Muscle layer of colon (tissue), 2 donors: ENCODE data around the gene ANKS3.

Source experiments
- H3K27ac ChIP-seq: one replicate; pipeline ENCODE4 v1.7.0; 2013; ENCODE audit warnings: low read depth, mild to moderate bottlenecking, low read length, moderate library complexity
- H3K27me3 ChIP-seq, 2 donors: one replicate each; pipeline ENCODE4 v1.7.0; 2013; ENCODE audit warnings: low read length in 2 of 2, mild to moderate bottlenecking in 2 of 2; ENCODE audit not compliant: insufficient read depth in 2 of 2, control insufficient read depth in 1 of 2
- H3K36me3 ChIP-seq: one replicate; pipeline ENCODE4 v1.7.0; 2013; ENCODE audit warnings: mild to moderate bottlenecking, low read length; ENCODE audit not compliant: insufficient read depth
- H3K4me1 ChIP-seq: one replicate; pipeline ENCODE4 v1.7.0; 2013; ENCODE audit warnings: mild to moderate bottlenecking, low read length; ENCODE audit not compliant: insufficient read depth
- H3K4me3 ChIP-seq, 2 donors: one replicate each; pipeline ENCODE4 v1.7.0; 2013; ENCODE audit warnings: low read length in 2 of 2, low read depth in 1 of 2, mild to moderate bottlenecking in 1 of 2, moderate library complexity in 1 of 2
- H3K9ac ChIP-seq: one replicate; pipeline ENCODE4 v1.7.0; 2013; ENCODE audit warnings: low read length
- H3K9me3 ChIP-seq: one replicate; pipeline ENCODE4 v1.7.0; 2013; ENCODE audit warnings: mild to moderate bottlenecking, low read length
- donor health status: abdominal sarcoma.
- donor health status: Adenocarcinoma of cecum.

Gene ANKS3

DNA sequence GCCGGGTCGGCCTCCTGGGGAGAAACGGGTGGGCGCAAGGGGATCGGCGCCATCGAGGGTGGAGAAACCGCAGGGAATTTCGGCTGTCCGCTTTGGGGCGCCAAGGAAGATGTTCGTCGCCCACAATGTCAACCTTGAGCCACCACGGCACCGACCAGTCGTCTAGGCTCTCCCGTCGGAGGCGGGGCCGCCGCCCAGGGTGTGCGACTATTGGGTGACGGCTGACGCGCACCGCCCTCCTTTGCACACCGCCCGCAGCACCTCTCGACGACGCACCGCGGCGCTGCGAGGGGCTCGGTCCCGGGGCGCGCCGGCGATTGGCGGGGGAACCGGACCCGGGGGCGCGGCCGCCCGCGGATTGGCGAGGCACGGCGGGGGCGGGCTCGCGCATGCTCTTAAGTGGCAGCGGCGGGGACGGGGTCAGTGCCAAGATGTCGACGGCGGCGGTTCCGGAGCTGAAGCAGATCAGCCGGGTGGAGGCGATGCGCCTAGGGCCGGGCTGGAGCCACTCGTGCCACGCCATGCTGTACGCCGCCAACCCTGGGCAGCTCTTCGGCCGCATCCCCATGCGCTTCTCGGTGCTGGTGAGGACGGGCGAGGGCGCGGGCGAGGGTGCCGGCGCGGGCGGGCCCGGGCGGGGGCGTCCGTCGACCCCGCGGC lies 40.6 kb downstream of the ANKS3 start, which contains the start of gene NUDT16L1:
TSS of gene NUDT16L1 (plus strand) at position 267 of the 660 bp plus-strand sequence. CDS start at position 432, 165 bp downstream.
- Histone ChIP-seq H3K9me3 (no peaks in the 10 kb centered on the region), H3K27ac (peak within 1 kb of the TSS; percentile 90), H3K36me3 (peaks cover 21% of the 10 kb centered on the region), H3K4me1 (peaks cover 20% of the 10 kb centered on the region), H3K4me3 (peak within 1 kb of the TSS; percentile 66 to 75), H3K9ac (peak within 1 kb of the TSS; percentile 27), H3K27me3 (no peaks in the 10 kb centered on the region)

DNA sequence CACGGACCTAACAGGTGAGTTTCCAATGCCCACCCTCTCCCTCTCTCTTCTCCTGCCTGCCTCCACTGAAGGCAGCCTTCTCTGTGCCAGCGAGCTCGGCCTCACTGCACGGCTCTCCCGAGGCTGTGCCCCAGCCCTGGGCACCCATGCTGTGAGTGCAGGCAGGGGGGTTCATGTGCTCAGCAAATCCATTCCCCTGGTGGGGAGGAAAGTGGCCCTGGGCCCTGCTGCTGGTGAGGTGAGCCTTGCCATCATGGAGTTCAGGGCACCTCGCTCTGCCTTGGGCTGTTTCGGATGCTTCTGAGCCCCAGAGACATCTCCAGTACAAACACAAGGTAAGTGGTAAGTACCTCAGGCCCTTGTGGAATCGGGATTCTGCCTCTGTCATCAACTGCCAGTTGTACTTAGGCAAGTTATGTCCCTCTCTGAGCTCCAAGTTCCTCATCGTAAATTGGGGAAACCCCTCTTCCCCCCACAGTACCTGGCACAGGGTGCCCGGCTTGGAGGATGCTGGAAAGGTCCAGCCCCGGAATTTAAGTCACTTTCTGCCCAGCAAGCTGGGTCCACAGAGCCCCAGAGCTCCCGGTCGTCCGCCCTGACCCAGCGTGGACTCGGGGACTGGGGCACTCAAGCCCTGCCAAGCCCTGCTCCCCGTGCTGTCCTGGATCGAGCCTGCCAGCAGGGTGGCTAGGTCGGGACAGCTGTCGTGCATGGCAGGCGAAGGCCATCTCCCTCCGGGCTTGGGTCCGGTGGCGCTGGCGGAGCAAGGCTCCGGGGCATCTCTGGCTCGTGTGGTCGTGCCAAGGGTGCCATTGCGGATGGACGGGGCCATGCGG lies 41.4 kb downstream of the ANKS3 start:
- Histone ChIP-seq H3K9ac (no peak overlapping the region), H3K4me1 (peaks cover 20% of the 10 kb centered on the region), H3K36me3 (peaks cover 14% of the 10 kb centered on the region), H3K27ac (peak overlapping the region; percentile 66), H3K27me3 (no peaks in the 10 kb centered on the region), H3K4me3 (peak overlapping the region; percentile 62 to 75), H3K9me3 (no peaks in the 10 kb centered on the region)

DNA sequence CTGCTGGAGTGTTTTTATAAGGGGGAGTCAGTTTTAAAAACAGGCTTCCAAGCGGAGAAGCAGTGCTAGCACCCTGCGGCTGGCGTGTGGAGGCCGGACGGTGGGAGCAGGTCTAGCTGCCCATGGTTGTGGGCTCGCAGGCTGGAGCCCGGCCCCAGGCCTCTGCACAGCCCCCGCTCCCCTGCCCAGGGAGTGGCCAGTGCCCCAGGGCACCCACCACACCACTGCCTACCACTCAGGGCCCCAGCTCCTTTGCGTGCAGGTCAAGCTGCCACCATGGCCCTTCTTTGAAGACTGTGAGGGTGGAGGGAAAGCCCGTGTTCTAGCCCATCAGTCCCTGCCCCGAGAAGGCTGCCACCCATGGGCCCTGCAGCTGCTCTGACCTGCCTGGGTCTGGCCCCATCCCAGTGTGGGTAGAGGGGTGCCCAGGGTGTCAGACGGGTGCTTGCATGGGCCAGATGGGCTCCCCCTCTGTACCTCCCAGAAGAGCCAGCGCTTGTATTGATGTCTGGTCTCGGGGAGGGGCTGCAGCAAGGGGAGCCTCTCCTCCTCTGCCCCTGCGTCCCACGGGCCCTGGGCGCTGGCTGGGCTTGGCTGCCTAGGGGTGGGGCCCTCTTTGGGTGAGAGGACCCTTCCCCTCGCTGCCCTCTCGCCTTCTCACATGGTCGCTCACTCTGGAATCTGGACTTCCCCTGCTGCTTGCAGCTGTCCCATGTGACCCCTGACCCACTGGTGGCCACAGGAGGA lies 42.2 kb downstream of the ANKS3 start:
- H3K4me1 ChIP-seq: peaks cover 20% of the 10 kb centered on the region
- peaks cover 13% of the 10 kb centered on the region for H3K36me3 ChIP-seq
- H3K27me3 ChIP-seq: no peaks in the 10 kb centered on the region
- no peak overlapping the region for H3K27ac ChIP-seq
- H3K9ac ChIP-seq: no peak overlapping the region
- H3K4me3 ChIP-seq: no peak overlapping the region
- H3K9me3 ChIP-seq: no peaks in the 10 kb centered on the region

DNA sequence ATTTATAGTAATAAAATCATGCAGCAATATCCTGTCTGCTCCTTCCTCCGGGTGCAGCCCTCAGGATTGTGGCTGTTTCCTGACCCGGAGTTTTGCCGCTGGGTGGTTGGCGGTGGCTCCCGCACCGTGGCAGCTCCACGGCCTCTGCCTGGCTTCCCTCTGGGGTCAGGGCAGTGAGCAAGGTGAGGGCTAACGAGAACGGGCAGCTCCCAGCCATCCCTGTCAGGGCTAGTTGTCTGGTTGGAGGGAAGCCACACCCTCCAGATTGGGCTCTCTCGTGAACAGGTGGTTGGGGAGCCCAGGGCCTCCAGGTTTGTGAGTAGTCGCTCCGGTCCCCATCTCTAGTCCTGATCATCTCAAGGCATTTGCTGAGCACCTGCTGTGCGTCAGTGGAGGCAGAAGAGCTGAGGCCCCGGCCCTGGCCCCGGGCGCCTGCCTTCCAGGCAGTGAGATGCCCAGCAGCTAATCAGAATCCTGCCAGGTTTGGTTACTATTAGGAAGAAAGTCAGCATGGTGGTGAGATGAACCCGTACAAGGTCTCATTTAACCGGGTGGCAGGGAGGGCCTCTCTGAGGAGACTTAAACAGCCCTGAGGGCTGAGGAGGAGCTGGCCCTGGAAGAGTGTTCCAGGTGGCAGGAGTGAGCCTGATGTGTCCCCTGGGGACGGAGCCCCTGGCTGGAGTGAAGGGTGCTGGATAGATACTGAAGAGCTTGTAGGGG lies 43.0 kb downstream of the ANKS3 start:
- H3K4me1 ChIP-seq: peaks cover 20% of the 10 kb centered on the region

DNA sequence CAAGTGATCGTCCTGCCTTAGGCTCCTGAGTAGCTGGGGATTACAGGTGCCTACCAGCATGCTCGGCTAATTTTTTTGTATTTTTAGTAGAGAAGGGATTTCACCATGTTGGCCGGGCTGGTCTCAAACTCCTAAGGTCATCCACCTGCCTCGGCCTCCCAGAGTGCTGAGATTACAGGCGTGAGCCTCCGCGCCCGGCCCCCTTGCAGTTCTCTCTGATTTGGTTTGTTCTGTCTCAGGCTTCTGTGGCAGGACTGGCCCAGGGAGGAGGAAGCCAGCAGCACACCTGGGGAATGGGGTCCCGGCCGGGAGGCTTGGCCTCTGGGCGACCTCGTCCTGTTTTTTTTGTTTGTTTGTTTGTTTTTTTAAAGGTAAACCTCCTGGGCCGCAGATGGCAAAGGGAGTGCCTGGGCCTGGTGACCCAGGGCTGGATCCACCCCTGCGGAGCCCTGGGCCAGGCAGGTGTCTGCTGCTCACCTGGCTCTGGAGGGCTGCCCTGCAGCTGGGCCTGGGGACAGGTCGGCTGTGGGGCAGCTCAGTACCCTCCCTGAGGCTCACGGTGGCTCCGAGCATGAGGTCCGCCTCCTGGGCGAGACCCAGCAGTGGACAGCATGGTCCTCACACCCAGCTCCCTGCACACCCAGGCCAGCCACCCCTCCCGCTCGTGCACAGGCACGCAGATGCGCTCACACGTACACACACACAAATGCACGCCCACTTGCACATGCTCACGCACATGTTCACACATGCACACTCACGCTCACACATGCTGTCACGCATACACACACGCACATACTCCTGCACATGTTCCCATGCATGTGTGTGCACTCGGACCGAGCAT lies 44.0 kb downstream of the ANKS3 start:
- H3K9ac ChIP-seq: no peak overlapping the region
- H3K9me3 ChIP-seq: no peaks in the 10 kb centered on the region
- H3K36me3 ChIP-seq: peaks cover 5% of the 10 kb centered on the region
- H3K4me3 ChIP-seq: no peak overlapping the region
- H3K27ac ChIP-seq: no peak overlapping the region
- peaks cover 14% of the 10 kb centered on the region for H3K4me1 ChIP-seq
- no peaks in the 10 kb centered on the region for H3K27me3 ChIP-seq

More for the DNA sequence above, 43.0 kb downstream of the ANKS3 start:
- H3K36me3 ChIP-seq: peaks cover 10% of the 10 kb centered on the region
- H3K9ac ChIP-seq: no peak overlapping the region
- H3K27ac ChIP-seq: no peak overlapping the region
- no peak overlapping the region for H3K4me3 ChIP-seq
- H3K9me3 ChIP-seq: no peaks in the 10 kb centered on the region
- no peaks in the 10 kb centered on the region for H3K27me3 ChIP-seq

DNA sequence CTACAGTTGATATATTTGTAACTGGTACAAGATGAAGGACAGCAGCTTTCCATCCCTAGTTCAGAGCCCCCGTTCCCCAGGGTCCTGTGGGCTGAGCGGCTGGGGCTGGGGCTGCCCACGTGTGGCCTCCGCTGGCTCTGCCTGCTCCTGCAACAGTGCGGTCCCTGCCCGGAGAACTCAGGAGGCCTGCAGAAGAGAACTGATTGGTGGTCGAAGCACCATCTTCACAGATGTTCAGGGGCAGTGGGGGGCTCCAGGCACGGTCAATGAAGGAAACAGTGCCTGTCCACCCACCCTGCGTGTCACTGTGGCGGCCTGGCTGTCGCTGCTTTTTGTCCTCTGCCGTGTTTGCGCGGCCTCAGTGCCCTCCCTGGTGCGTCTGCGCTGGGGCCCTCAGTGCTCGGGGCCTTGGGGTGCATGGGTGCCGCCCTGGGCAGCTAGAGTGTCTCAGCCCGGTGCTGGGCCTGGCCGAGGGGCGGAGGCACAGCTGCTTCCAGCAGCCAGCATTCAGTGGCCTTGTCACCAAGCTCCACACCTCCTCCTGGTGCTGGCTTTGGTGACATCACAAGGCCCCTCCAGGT lies 44.9 kb downstream of the ANKS3 start:
- H3K36me3 ChIP-seq: peaks cover 14% of the 10 kb centered on the region
- H3K9me3 ChIP-seq: no peaks in the 10 kb centered on the region
- no peak overlapping the region for H3K27ac ChIP-seq
- no peak overlapping the region for H3K4me3 ChIP-seq
- H3K9ac ChIP-seq: no peak overlapping the region
- H3K4me1 ChIP-seq: peaks cover 7% of the 10 kb centered on the region
- no peaks in the 10 kb centered on the region for H3K27me3 ChIP-seq

DNA sequence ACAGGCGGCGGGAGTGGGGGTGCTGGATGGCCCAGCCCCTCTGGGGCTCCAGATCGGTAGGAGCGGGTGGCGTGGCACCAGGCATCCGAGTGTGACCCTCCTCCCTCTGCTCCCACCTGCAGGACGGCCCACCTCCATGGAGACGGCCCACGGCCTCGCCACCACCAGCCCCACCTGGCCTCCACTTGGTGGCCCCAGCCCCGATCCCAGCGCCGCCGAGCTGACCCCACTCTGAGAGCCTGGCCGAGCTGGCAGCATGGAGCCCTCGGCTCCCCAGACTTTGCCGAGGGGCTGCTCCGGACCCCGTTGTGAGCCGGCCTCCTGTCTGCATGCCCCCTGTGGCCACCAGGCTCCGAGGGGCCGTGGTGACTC lies 45.4 kb downstream of the ANKS3 start:
- no peak overlapping the region for H3K9ac ChIP-seq
- H3K9me3 ChIP-seq: no peaks in the 10 kb centered on the region
- H3K36me3 ChIP-seq: peaks cover 17% of the 10 kb centered on the region
- peaks cover 7% of the 10 kb centered on the region for H3K4me1 ChIP-seq
- H3K27ac ChIP-seq: no peak overlapping the region
- no peak overlapping the region for H3K4me3 ChIP-seq
- H3K27me3 ChIP-seq: no peaks in the 10 kb centered on the region

DNA sequence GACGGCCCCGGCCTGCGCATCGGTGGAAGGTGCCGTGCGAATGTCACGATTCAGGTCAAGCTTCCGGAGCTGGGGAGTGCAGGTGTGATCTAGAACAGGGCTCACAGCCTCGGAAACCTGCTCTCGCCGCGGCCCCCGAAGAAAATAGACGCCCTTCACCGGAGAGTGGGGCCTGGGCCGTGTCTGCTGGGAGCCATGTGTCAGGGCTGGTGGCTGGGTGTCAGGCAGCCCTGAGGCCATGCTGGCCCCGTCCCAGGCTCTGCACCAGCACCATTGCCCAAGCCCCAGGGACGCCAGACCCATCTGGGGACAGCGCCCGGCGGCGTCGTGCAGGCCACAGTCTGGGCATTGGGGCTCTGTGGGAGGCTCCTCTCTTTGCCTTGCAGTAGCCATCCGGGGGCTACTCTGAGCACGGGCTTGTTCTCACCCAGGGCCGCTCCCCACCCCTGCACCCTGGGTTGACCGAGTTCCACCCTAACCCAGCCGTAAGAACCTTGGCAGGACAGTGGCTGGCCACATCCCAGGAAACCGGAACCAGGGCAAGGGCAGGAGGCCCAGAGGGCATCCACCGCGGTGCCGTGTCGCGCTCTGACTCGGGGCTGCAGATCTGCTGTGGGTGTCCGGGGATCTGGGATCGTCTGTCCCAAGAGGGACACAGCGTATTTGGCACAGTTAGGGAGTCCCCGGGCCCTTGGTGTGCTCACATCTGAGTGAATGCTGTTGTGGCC lies 46.0 kb downstream of the ANKS3 start:
- H3K36me3 ChIP-seq: peaks cover 17% of the 10 kb centered on the region
- H3K9me3 ChIP-seq: no peaks in the 10 kb centered on the region
- H3K27ac ChIP-seq: no peak overlapping the region
- H3K4me3 ChIP-seq: no peak overlapping the region
- no peak overlapping the region for H3K9ac ChIP-seq
- peaks cover 7% of the 10 kb centered on the region for H3K4me1 ChIP-seq
- no peaks in the 10 kb centered on the region for H3K27me3 ChIP-seq

DNA sequence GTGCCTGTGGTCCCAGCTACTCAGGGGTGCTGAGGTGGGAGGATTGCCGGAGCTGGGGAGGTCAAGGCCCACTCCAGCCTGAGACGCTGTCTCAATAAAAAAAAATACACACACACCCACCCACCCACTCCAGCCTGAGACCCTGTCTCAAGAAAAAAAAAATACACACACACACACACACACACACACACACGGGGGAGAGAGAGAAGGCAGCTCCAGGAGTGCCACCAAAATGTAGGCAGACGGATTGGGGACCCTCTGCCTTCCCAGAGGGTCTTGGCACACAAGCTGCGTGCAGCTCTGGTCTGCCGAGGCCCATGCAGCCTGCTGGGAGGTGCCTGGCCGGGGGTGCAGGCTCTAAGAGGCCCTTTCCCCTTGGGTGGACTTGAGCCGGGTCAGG lies 46.7 kb downstream of the ANKS3 start:
- Histone ChIP-seq H3K4me3 (no peak overlapping the region), H3K9ac (no peak overlapping the region), H3K27me3 (no peaks in the 10 kb centered on the region), H3K27ac (no peak overlapping the region), H3K36me3 (peaks cover 17% of the 10 kb centered on the region), H3K9me3 (no peaks in the 10 kb centered on the region), H3K4me1 (peaks cover 8% of the 10 kb centered on the region)
